Psoas muscle (tissue), 8 donors: ENCODE data around the gene SMC6. TPM values are rescaled to one million over a fixed set of nuclear protein-coding genes. Genes with fewer than 3 reads are reported as not detected.

Source experiments
- ATAC-seq, 4 donors: fragments of 200-7000 bp; cut with Tn5 transposase; one replicate each; pipeline ENCODE4 v1.9.1; 2020; ENCODE audit warnings: moderate library complexity in 3 of 4, mild to moderate bottlenecking in 2 of 4
- DNase-seq, 2 donors: peaks; one replicate each; pipeline ENCODE4 v3.0.0-alpha.2; 2020
- H3K27ac ChIP-seq: fragments of 200-600 bp; one replicate; pipeline ENCODE4 v1.8.0; 2022
- H3K27me3 ChIP-seq, 3 donors: fragments of 200-600 bp in 1 of 3; one replicate each; pipeline versions ENCODE4 v1.6.1 to v1.8.0; 2013 to 2022; ENCODE audit warnings: low read length in 2 of 3, mild to moderate bottlenecking in 2 of 3, moderate library complexity in 1 of 3; ENCODE audit not compliant: insufficient read depth in 3 of 3
- H3K36me3 ChIP-seq, 2 donors: fragments of 200-600 bp in 1 of 2; one replicate each; pipeline versions ENCODE4 v1.6.1 to v1.8.0; 2013 to 2022; ENCODE audit warnings: low read depth in 1 of 2, mild to moderate bottlenecking in 1 of 2, moderate library complexity in 1 of 2; ENCODE audit not compliant: insufficient read depth in 1 of 2
- H3K4me1 ChIP-seq: fragments of 200-600 bp; one replicate; pipeline ENCODE4 v1.8.0; 2022
- H3K4me3 ChIP-seq: fragments of 200-600 bp; one replicate; pipeline ENCODE4 v1.8.0; 2022; ENCODE audit warnings: mild to moderate bottlenecking
- H3K9me3 ChIP-seq: fragments of 200-600 bp; one replicate; pipeline ENCODE4 v1.8.0; 2022
- CTCF ChIP-seq: fragments of 200-600 bp; IDR thresholded peaks from one replicate; pipeline ENCODE4 v1.8.0; 2022; ENCODE audit warnings: antibody characterized with exemption
- WGBS, 3 donors: extraction: QIAGEN DNeasy Blood & Tissue Kit; methylation state at CpG; one replicate each; pipeline versions ENCODE4 v1.1.6 to v1.1.7; 2013; 5-methylcytosine and 5-hydroxymethylcytosine counted together
- intact Hi-C, 2 donors: fragments of 100-400 bp; cut with DNase I; formaldehyde crosslinking; loops; one replicate each; pipeline versions ENCODE4 v1.11.0 to v1.14.2; 2022
- polyA plus RNA-seq, 3 donors: library from polyadenylated mRNA; stranded (reverse); fragments of 200-250 nt; gene quantifications; one replicate each; pipeline ENCODE4 v1.2.3, GENCODE V29; 2013
- total RNA-seq, 4 donors: library from RNA; stranded (reverse); fragmentation: NEBNext Ultra II Directional in 2 of 4; extraction: Animal tissue kit (Norgen Biotek cat#: 25700) in 2 of 4; gene quantifications; one replicate each; pipeline versions ENCODE4 v1.2.1 to v1.2.4, GENCODE V29; 2021 to 2023
- donor health status: healthy with polysubstance abuse.
- donor health status: DM: no; HTN: no; CAD: no; lungs with moderate emphysema.
- donor health status: Bipolar disorder and iron deficiency.
- donor health status: healthy.
- donor health status: DM: yes; HTN: yes; CAD: no.
- donor health status: DM: no; HTN: no; CAD: no.
- donor health status: DM: no; HTN: no; CAD: no.
- donor health status: DM: yes; HTN: yes; CAD: no.

The SMC6 gene
- total and polyA plus RNA-seq, 7 donors = 4.8 to 10.5 (median 9.3) TPM

- 17 to 27% (median 19%) methylated on average over 2 of the region's 2 CpGs for WGBS, 3 donors
- intact Hi-C loops = no loop called here
- Histone ChIP-seq H3K27me3 (no peaks in the 10 kb centered on the region), H3K4me3 (no peak overlapping the region), H3K9me3 (no peaks in the 10 kb centered on the region), H3K27ac (no peak overlapping the region), H3K4me1 (peaks cover 11% of the 10 kb centered on the region), H3K36me3 (no peaks in the 10 kb centered on the region)
- ATAC-seq (no peak), DNase-seq (no peak)
- TF ChIP-seq CTCF = no peak
Measured at GRCh38 chr2:17757321-17757720, 3.7 kb upstream of the SMC6 start.

DNA sequence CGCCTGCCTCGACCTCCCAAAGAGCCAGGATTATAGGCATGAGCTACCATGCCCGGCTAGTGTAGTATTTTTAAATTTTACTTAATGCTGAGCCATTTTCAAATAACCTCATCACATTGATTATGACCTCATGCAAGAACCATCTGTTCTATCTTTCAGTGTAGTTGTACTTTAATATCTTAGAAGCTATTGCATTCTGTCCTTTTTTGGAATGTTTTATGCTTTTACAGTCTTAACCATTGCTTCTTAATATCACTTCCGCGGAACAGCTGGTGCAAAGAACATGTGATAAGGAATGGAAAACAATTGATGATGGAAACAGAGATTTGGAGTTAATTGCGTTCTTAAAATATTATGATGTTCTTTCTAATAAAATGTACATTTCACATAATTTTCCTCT lies 3.1 kb upstream of the SMC6 start:
- no peak overlapping the region for H3K4me3 ChIP-seq
- no peak for ATAC-seq
- H3K27me3 ChIP-seq = no peaks in the 10 kb centered on the region
- no peak overlapping the region for H3K27ac ChIP-seq
- TF ChIP-seq CTCF = no peak
- no peaks in the 10 kb centered on the region for H3K36me3 ChIP-seq
- H3K9me3 ChIP-seq = no peaks in the 10 kb centered on the region
- DNase-seq = no peak
- 47 to 66% (median 54%) methylated on average over 6 of the region's 6 CpGs for WGBS, 3 donors
- intact Hi-C loops = no loop called here
- H3K4me1 ChIP-seq = peaks cover 18% of the 10 kb centered on the region

DNA sequence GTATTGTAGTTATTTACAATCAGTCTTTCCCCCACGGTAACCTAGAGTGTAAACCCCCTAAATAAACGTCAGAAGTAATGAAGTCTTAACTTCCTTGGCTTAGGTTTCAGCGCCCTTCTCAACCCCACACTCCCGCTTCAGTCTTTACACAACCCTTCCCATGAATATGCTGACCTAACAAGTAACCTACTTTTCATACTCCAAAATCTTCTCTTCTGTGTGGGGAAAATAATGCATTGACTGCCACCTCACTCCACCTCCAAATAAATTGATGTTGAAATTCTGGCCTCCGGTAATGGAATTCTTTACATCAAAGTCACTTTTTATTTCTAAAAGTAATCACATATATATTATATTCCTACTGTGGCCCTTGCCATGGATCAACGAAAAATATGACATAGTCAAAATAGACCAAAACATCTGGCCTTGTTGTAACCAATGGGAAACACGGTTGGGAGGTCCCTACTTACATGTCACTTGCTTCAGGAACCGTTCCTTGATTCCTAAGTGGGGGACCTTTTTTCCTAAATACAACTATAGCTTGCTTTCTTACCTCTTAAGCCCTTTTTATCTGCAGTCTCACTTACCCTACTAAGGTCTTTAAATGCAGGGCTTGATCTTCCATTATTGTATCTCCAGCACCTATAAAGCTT lies 1.3 kb upstream of the SMC6 start:
- intact Hi-C loops = loop anchor here in 1 of 2 donors (2.0 kb wide), 1 partner anchor 76 kb away; no protein-coding TSS in a partner anchor
- DNase-seq (no peak), ATAC-seq (no peak)
- H3K36me3 ChIP-seq = no peaks in the 10 kb centered on the region
- H3K4me1 ChIP-seq = peaks cover 20% of the 10 kb centered on the region
- H3K9me3 ChIP-seq = no peaks in the 10 kb centered on the region
- 11 to 13% (median 12%) methylated on average over 8 of the region's 8 CpGs for WGBS, 3 donors
- TF ChIP-seq CTCF = no peak
- no peaks in the 10 kb centered on the region for H3K27me3 ChIP-seq
- peak overlapping the region; percentile 97 for H3K27ac ChIP-seq
- peak overlapping the region; percentile 92 for H3K4me3 ChIP-seq

DNA sequence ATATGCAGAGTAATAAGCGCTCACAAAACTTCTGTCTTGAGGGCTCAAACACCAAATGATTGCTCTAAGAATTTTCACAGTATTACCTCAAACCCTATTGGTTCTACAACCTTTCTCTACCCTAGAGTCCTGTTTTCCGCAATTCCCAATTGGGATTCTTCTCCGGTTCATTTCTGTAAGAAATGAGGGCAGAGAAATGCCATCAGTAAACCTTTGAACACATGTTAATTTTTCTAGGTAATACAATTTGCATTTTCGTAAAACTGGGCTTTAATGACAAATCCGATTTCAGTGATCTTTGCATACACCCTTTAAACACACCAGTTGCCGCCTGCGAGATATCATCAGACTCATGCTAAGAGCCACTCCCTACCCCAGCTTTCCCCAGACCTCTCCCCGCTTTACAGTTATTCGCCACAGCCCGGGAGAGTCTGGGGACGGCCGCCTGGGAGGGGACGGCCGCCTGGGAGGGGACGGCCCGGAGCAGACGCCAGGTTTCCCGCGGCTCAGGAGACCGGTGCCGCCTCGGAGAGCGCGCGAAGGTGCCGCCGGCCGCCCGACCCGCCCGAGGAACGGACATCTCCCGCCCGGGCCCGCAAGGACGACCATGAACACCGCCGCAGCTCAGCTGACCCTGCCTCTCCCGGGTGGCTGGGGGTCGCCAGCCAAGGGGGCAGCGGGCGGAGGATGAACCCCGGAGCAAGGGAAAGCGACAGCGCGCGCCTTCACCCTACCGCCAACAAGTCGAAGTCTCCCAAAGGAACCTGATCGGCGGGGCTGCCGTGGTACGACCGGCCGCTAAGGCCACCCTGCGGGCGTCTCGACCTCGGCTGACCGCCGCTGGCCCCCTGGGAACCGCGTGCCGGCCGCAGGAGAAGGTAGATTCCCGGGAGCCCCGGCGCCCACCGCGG lies 463 bp downstream of the SMC6 start:
- TF ChIP-seq CTCF = no peak
- DNase-seq = peak in 1 of 2 donors; percentile 40
- H3K9me3 ChIP-seq = no peaks in the 10 kb centered on the region
- H3K36me3 ChIP-seq = no peaks in the 10 kb centered on the region
- H3K4me1 ChIP-seq = peaks cover 20% of the 10 kb centered on the region
- ATAC-seq = peak; percentile 65 to 80 (median 72)
- H3K27ac ChIP-seq = peak overlapping the region; percentile 97
- intact Hi-C loops = loop anchor here in 1 of 2 donors (2.0 kb wide), 1 partner anchor 78 kb away; no protein-coding TSS in a partner anchor
- H3K27me3 ChIP-seq = no peaks in the 10 kb centered on the region
- peak overlapping the region; percentile 92 for H3K4me3 ChIP-seq
- 1 to 2% (median 1%) methylated on average over 44 to 70 of the region's 70 CpGs for WGBS, 3 donors
